Ovary (tissue), 9 donors: Measurements from ENCODE around the gene FOXO1. TPM values are rescaled to one million over a fixed set of nuclear protein-coding genes. Genes with fewer than 3 reads are reported as not detected.

ENCODE experiments used
- DNase-seq, 5 donors: peaks; one replicate each; pipeline ENCODE4 v3.0.0-alpha.2; 2019 to 2020
- H3K27ac ChIP-seq, 2 donors: fragments of 200-600 bp; one replicate each; pipeline versions ENCODE4 v1.5.1 to v1.8.0; 2019 to 2022
- H3K27me3 ChIP-seq: fragments of 200-600 bp; one replicate; pipeline ENCODE4 v1.8.0; 2022
- H3K36me3 ChIP-seq: fragments of 200-600 bp; sonication (generic); one replicate; pipeline ENCODE4 v1.5.1; 2019
- H3K4me1 ChIP-seq: one replicate; pipeline ENCODE4 v1.8.1; 2013; ENCODE audit warnings: mild to moderate bottlenecking, moderate library complexity; ENCODE audit not compliant: insufficient read depth
- H3K4me3 ChIP-seq: fragments of 200-600 bp; sonication (generic); one replicate; pipeline ENCODE4 v1.5.1; 2017
- H3K9me3 ChIP-seq, 2 donors: fragments of 200-600 bp in 1 of 2; sonication (generic) in 1 of 2; one replicate each; pipeline versions ENCODE4 v1.5.1 to v1.8.1; 2013 to 2019; ENCODE audit warnings: mild to moderate bottlenecking in 1 of 2, moderate library complexity in 1 of 2
- EP300 ChIP-seq: sonication (generic); formaldehyde crosslinking; IDR thresholded peaks from one replicate; pipeline ENCODE4 v1.6.1; 2017; ENCODE audit warnings: antibody characterized with exemption
- POLR2A ChIP-seq: fragments of 450-650 bp; IDR thresholded peaks from one replicate; pipeline ENCODE4 v1.6.1; 2017; ENCODE audit warnings: antibody characterized with exemption, mild to moderate bottlenecking, moderate library complexity
- WGBS, 3 donors: extraction: QIAGEN DNeasy Blood & Tissue Kit in 1 of 3; methylation state at CpG; one replicate each; pipeline versions ENCODE4 v1.1.5 to v1.1.7; 2013 to 2017; 5-methylcytosine and 5-hydroxymethylcytosine counted together
- intact Hi-C, 4 donors: fragments of 100-400 bp; cut with DNase I; formaldehyde crosslinking; loops; one replicate each; pipeline versions ENCODE4 v1.11.0 to v1.15.1; 2022 to 2023
- polyA plus RNA-seq, 2 donors: library from polyadenylated mRNA; stranded (reverse); fragments of 200-250 nt in 1 of 2; fragments of 350-450 nt in 1 of 2; fragmentation: Illumina TruSeq in 1 of 2; extraction: RNeasy Lipid Tissue Mini Kit (QIAGEN cat#74804) in 1 of 2; gene quantifications; one replicate each; pipeline ENCODE4 v1.2.3, GENCODE V29; 2013 to 2014
- total RNA-seq, 7 donors: library from RNA; depleted of rRNA in 2 of 7; stranded (reverse); fragments of >200 nt in 2 of 7; fragmentation: NEBNext Ultra II Directional in 3 of 7; extraction: Animal tissue kit (Norgen Biotek cat#: 25700) in 3 of 7; gene quantifications; one replicate each; pipeline versions ENCODE4 v1.1.0 to v1.2.4, GENCODE V29; 2016 to 2023
- TF ChIP-seq, protein P1 (sequence below), 3 donors: fragments of 450-650 bp in 2 of 3; fragments of 200-600 bp in 1 of 3; IDR thresholded peaks; one replicate each; pipeline versions ENCODE4 v1.5.1 to v1.8.0; 2016 to 2022; ENCODE audit warnings: antibody characterized with exemption in 3 of 3, mild to moderate bottlenecking in 1 of 3
- donor health status: DM: no; HTN: no; CAD: no; lungs with moderate emphysema.
- donor health status: DM: no; HTN: no; CAD: no.
- donor health status: Bipolar disorder and iron deficiency.
- donor health status: DM: yes; HTN: yes; CAD: no.
- donor health status: DM: no; HTN: no; CAD: no.
- donor health status: DM: yes; HTN: yes; CAD: no.

The FOXO1 gene
- total and polyA plus RNA-seq, 9 donors, result 51.5 to 157 (median 107) TPM

DNA sequence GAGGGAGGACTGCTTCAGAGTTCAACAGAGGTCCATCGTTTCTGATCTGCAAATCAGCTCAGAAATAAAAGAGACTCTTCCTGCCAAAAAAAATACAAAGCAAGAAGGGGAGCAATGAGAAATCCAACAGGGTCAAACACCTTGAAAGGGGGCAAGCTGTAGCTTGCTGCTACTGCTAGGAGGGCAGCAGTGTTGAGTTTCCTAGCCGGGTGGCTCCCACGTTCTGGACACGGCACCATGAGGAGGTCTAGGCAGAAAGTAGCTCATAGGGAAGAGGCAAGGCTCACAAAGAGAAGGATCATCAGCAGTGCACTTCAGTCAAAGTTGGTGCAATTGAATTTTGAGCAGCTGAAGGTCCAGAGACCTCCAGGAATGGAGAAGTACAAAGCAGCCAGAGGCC is 75.3 kb downstream of the FOXO1 start:
- intact Hi-C loops, result no loop called here
- Histone ChIP-seq H3K27ac (no peak overlapping the region), H3K36me3 (no peaks in the 10 kb centered on the region), H3K27me3 (no peaks in the 10 kb centered on the region), H3K4me1 (peaks cover 35% of the 10 kb centered on the region), H3K4me3 (no peak overlapping the region), H3K9me3 (no peaks in the 10 kb centered on the region)
- TF ChIP-seq EP300, result no peak
- 75 to 81% (median 80%) methylated on average over 4 of the region's 4 CpGs for WGBS, 3 donors
- no peak for DNase-seq

DNA sequence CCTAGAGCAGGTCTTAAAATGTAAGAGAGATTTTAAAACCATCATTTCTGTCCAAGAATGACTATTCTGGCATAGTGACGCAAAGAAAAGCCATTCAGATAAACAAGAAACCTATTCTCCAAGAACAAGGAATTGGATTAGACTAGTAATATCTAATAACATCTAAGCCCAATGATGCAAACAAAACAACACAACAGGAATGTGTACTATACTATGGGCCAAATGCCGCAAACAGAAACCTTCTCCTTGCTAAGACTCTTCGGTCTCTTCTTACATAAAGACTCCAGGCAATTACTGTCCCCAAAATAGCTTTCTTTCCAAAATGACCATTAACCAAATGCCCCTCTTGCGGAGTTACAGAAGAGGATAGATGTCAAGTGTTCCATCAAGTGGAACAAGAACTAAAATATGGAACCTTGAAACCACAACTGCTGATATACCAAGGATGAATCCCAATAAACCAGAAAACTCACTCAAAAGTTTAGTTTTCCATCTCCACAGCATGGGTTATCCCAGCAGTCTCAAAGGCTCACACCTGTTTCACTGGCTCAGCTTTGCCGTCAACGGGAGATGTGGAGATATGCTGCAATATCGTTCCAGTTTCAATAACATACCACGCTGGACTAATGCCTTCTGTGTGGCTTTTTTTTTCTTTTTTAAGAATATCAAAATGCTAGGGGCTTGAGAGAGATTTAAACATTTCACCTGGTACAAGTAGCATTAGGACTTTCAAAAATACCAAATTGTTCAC is 76.2 kb downstream of the FOXO1 start:
- intact Hi-C loops, result no loop called here
- Histone ChIP-seq H3K36me3 (no peaks in the 10 kb centered on the region), H3K4me1 (peaks cover 36% of the 10 kb centered on the region), H3K4me3 (no peak overlapping the region), H3K27me3 (no peaks in the 10 kb centered on the region), H3K27ac (no peak overlapping the region), H3K9me3 (no peaks in the 10 kb centered on the region)
- 78 to 86% (median 84%) methylated on average over 8 of the region's 8 CpGs for WGBS, 3 donors
- no peak for DNase-seq
- TF ChIP-seq, protein P1, sequence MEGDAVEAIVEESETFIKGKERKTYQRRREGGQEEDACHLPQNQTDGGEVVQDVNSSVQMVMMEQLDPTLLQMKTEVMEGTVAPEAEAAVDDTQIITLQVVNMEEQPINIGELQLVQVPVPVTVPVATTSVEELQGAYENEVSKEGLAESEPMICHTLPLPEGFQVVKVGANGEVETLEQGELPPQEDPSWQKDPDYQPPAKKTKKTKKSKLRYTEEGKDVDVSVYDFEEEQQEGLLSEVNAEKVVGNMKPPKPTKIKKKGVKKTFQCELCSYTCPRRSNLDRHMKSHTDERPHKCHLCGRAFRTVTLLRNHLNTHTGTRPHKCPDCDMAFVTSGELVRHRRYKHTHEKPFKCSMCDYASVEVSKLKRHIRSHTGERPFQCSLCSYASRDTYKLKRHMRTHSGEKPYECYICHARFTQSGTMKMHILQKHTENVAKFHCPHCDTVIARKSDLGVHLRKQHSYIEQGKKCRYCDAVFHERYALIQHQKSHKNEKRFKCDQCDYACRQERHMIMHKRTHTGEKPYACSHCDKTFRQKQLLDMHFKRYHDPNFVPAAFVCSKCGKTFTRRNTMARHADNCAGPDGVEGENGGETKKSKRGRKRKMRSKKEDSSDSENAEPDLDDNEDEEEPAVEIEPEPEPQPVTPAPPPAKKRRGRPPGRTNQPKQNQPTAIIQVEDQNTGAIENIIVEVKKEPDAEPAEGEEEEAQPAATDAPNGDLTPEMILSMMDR (IDR thresholded peaks at IDR 0.05), result no peak
- TF ChIP-seq EP300 (no peak), POLR2A (no peak)

DNA sequence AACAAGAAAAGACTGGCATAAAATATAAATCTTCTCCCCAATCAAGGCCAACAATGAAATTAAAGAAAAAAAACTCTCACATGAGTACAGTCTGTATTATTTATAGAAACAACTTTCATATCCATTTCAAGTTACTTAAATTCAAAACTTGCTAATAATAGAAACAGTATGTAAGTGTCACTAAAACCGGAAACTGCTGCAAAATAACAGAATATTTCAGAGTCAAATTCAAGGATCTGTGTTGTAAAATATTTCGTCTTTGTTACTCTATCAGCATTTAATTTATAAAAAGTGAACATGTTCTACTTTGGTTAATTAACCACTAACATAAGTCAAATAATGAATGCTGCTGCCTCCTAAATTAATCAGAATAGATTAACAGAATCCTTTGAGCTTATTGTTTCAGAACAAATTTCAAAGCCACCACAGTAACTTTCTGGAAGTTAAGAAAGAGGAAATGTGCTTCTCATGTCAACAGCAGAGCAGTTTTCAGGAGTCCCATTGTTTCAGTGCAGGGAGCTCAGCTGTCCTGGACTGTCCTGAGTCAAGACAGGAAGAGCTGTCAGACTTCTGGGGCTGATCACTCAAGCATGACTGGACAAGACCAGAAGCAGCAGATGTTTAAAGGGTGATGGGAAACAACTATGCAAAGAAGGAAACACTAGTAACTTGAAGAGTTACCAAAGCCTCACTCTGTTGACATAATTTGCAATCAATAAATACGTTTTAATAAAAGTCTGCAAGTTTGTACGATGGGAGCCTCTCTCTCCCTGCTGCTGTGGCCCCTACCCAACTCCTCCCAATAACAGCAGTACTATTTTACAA is 76.9 kb downstream of the FOXO1 start:
- WGBS, 3 donors, result 6 to 20% (median 20%) methylated on average over 4 of the region's 4 CpGs
- Histone ChIP-seq H3K27me3 (no peaks in the 10 kb centered on the region), H3K36me3 (no peaks in the 10 kb centered on the region), H3K27ac (no peak overlapping the region), H3K4me3 (no peak overlapping the region), H3K4me1 (peaks cover 34% of the 10 kb centered on the region), H3K9me3 (no peaks in the 10 kb centered on the region)
- intact Hi-C loops, result no loop called here
- DNase-seq, result no peak
- no peak for TF ChIP-seq POLR2A
- TF ChIP-seq, protein P1 (IDR thresholded peaks at IDR 0.05), result no peak
- no peak for TF ChIP-seq EP300

DNA sequence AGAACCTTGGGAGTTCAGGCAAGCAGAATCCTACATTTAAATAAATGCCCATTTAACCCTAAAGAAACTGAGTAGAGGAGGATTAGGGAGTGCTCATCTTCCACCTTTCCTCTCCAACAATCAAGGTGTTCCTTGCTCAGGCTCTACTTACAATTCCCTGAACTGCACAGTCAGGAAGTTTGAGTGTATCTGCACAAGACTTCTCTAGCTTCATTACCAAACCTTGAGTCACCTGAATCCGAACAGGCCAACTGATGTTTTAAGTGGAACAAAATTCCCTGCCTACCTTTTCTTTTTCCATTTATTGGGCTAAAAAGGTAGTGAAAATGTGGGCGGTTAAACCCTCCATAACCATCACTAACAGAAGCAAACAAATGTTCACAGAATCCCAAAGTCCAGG is 78.3 kb downstream of the FOXO1 start:
- Histone ChIP-seq H3K27ac (no peak overlapping the region), H3K4me1 (peaks cover 32% of the 10 kb centered on the region), H3K9me3 (peaks cover 0 to 3% of the 10 kb centered on the region in 2 donors), H3K36me3 (no peaks in the 10 kb centered on the region), H3K4me3 (no peak overlapping the region), H3K27me3 (no peaks in the 10 kb centered on the region)
- TF ChIP-seq EP300, result no peak
- TF ChIP-seq POLR2A, result no peak
- TF ChIP-seq, protein P1 (IDR thresholded peaks at IDR 0.05), result no peak
- no peak for DNase-seq
- intact Hi-C loops, result no loop called here
- WGBS, 3 donors, result 92 to 97% (median 97%) methylated on average over 2 of the region's 2 CpGs
